ENCODE results near the gene AIFM2.
"Not testable (repeated sequence)": the region's sequence is repeated elsewhere in the genome, so short reads cannot be mapped to it uniquely, and the experiment has no call there.

Gene AIFM2

DNA sequence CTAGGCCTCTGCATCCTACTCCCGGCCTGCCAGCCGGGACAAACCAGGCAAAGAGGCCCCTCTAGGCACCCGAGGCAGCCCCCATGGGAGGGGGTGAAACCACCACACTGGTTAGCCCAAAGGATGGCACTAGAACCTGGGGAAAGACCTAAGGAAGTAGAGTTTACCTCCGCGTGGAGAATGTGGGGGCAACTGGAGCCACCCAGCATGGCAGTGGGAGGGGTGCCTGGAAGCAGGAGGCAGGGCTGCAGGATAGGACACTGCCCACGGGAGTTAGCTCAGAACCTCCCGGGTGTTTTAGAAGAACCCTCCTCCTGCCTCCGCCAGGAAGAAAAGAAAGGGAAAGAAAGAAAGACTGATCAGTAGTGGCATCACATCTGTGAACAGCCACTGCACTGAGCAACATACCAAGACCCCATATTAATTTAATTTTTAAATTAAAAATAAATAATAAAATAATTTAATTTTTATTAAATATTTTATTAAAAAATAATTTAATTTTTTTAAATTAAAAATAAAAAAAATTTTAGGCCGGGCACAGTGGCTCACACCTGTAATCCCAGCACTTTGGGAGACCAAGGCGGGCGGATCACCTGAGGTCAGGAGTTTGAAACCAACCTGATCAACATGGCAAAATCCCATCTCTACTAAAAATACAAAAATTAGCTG lies 11.2 kb downstream of the AIFM2 start:
- DNase-seq = no peak

DNA sequence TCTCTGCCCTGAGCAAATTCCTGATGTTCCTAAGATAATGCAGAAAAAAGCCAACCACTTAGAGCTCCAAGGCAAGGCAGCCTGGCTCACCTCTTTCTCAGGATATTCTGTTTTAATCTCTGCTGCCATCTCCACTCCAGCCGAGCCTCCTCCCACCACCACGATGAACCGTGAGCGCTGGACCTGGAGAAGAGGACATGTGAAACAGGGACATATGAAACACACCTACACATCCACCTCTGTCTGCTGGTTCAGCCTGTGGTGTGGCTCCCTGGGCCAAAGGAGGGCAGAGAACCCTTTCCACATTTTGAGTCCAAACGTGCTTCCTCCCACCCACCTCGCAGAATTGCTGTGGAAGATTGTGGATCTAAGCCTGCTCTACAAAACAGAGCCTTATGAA lies 12.2 kb downstream of the AIFM2 start:
- no peak for DNase-seq

DNA sequence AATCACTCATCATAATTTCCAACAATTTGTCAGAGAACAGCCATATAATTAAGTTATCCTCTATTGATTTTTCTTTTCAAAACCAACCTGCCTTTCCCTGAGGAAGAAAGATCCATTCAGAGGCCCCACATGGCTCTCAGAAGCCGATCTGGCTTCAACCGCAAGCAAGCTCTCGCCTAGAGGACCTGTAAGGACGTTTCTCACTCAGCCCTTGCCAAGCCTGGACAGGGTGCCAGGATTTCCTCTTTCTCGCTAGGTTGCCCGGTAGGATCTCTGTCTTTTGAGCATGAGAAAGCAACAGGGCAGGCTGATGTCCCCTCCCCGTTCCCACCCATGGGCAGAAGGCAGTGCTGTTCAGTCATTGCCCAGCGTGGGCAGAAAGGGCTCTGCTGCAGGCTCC lies 13.0 kb downstream of the AIFM2 start:
- DNase-seq = no peak

DNA sequence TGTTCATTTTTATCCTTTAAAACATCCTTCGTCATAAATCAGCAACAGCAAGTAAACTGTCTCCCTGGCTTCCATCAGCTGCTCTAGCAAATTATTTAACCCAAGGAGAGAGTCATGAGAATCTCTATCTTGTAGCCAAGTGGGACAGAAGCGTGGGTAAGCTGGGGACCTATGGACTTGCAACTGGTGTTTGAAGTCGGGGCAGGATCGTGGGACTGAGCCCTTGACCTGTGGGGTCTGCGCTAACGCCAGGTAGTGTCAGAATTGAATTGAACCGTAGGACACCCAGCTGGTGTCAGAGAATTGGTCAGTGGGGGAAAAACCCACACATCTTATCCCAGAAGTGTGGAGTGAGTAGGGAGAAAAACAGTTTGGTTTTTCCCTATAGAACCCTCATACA lies 13.4 kb downstream of the AIFM2 start:
- DNase-seq = no peak

DNA sequence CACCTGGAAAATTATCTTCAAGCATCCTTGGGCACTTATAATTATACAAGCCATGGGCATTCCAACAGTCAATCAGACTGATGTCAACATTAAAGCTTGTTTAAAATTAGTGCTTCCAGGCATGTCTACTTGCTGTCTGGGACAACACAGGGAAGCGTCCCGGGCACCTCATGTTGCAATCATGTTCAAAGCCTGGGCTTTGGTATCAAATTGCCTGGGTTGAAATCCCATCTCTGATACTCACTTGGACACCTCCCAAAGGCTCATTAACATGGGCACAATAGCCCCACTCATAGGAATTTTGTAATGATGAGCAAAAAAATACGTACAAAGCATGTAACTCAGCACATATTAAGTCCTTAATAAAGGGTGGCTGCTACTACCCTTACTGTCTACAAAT lies 14.4 kb downstream of the AIFM2 start:
- DNase-seq = no peak

DNA sequence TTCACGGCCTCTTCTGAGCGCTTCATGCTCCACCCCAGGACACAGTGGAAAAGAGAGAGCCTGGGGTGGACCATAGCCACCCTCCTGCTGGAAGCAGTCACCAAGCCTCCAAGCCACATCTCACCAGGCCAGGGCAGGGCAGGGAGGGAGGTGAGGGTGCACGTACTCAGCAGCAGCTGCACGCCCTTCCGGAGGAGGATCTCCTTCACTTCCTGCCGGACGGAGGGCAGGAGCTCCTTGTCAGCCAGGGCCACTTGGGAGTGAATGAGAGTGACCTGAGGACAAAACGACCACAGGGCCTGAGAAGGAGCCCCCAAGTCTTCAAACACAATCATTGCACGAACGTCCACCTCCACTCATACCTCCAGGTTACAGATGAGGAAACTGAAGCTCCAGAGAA lies 15.0 kb downstream of the AIFM2 start:
- DNase-seq = no peak

DNA sequence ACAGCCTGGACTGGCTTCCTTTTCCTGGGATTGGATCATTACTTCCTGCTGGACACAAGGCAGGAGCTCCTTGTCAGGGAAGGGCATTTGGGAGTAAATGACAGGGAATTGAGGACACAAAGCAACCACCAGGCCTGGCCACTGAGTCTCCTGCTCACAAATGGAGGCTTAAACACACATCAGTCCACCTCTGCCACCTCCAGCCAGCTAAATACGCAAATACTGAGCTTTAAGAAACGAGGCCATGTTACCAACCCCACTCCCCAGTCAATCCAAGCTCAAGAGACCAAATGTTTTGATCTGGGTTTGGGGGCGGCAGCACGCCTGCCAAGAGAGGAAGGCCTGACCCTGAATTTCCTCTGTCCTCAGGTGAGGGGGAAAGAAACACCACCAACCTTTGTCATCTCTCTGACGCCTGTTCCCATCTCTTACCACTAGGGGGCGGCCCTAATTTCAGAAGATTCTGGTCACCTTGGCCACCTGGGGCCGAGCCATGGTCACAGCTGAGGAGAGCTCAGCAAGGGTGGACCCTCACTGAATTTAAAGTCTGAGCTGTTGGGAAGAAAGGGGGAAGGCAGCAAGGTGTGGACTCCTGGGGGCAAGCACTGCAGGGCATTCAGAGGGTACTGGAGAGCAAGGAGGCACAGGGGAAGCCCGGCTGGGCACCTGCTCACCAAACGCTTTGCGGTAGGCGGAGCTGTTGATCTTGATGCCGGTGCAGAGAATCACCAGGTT lies 16.5 kb downstream of the AIFM2 start:
- DNase-seq = no peak

DNA sequence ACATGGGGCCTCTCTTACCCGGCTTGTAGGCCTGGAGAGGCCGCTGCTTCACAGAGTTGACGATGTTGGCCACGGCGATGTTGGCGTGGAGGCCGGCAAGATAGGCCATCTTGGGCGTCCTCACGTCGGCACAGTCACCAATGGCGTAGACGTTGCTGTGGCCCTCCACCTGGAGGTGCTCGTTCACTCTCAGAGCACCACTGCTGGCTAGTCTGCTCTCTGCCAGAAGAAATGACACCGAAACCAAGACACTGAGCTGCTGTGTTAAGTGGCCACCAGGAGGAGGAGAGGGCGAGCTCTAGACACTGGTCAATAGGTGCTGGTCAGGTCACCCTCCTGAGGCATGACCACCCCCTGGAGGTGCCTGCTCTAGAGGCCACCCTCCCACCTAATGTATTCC lies 17.7 kb downstream of the AIFM2 start:
- DNase-seq = no peak

DNA sequence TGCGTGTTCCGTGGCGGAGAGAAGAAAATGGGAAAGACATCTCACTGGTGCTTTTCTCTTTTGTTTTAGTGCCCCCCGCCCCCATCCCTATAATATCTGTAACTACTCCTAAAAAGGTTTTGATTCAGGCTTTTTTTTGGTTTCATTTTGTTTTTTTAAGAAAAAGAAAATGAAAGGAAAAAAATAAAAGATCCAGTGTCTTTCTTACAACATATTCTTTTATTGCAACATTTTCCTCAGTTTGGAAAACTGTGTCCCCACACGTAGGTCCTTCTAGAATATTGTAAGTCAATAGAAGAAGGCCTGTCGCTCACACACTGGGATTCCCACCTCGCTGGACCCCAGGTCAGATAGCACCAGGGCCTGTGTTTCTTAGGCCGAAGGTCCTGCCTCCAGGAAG lies 20.6 kb downstream of the AIFM2 start:
- no peak for DNase-seq

DNA sequence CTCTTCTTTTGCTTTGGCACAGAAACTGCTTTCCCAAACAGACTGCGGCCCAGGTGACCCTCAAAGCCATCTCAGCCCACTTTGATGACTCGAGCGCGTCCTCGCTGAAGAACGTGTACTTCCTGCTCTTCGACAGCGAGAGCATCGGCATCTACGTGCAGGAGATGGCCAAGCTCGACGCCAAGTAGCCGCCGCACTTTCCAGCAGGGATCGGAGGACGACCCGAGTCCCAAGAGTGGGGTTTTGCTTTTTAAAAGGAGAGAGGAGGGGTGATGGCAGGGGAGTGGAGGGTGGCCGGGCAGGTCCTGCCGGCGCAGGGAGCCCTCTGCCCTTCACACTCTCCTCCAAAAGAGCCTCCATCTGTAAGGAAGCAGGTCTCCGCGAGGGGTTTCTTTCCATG lies 21.1 kb downstream of the AIFM2 start:
- no peak for DNase-seq

DNA sequence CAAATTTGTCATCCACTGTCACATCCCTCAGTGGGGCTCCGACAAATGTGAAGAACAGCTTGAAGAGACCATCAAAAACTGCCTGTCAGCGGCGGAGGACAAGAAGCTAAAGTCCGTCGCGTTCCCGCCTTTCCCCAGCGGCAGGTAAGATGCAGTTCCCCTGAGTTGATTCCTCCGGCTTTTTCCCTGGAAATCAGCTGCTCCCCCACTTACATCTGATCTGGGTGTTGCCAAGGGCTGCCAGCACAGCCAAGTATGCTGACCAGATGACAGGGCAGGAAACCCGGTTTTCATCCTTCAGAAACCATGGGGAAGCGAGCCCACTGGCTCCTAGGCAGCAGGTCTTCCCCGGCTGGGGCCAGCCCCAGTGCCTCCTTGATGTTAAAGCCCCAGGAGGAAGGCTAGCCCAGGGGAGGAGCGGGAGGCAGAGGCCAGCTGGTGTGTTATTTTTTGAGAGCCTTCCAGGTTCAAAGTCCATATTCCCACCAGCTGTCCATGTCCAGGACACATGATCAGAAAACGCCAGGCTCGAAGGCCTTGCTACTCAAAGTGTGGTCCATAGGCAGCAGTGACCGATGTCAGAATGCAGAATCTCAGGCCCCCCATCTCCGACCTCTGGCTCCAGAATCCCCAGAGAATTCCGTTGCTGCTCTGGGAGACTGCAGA lies 23.4 kb downstream of the AIFM2 start:
- DNase-seq = no peak

DNA sequence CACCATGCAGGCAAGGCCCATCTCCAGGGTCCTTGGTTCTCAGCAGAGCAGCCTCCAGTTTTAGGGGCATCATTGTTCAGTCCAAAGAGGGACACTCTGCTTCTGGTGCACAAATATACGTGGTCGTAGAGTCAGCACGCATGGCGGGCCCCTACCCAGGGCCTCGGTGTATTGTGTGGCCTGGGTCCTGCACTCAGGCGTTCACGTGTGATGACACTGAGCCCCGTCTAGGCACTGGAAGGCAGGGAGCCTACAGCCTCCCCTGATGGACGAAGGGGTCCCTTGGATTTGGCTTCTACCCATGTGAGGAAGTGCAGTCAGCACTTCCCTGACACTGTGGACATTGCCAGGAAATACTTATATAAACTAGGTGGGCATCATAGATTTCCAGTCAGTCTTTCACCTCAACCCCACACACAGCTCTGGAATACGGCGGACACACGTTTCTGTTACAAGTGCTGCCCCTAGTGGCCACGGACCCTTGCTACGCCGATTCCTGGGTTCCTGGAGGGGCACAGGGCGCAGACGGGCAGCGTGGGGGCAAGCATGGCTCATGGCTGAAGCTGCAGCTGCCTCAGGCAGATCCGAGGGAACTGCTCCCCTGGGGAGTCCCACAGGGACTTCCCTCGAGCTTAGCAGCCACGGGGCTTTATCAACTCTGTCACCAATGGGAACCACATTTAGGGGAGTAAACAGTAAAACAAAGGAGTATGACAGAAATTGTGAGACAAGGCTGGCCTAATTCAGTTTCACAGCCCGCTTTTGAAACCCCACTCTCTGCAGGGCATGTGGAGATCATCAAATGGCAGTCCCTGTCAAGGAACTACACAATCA lies 25.4 kb downstream of the AIFM2 start:
- DNase-seq = no peak

DNA sequence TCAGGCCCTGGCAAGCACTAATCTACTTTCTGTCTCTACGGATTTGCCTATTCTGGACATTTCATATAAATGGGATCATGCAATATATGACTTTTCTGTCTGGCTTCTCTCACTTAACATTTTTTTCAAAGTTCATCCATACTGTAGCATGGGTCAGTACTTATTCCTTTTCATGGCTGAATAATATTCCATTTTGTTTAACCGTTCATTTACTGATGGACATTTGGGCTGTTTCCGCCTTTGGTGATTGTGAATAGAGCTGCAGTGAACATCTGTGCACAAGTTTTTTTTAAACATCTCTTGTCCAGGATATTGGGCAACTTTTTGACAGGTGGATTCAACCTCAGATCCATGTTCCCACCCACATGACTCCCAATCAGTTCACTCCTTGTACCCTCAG lies 31.0 kb downstream of the AIFM2 start:
- no peak for DNase-seq

DNA sequence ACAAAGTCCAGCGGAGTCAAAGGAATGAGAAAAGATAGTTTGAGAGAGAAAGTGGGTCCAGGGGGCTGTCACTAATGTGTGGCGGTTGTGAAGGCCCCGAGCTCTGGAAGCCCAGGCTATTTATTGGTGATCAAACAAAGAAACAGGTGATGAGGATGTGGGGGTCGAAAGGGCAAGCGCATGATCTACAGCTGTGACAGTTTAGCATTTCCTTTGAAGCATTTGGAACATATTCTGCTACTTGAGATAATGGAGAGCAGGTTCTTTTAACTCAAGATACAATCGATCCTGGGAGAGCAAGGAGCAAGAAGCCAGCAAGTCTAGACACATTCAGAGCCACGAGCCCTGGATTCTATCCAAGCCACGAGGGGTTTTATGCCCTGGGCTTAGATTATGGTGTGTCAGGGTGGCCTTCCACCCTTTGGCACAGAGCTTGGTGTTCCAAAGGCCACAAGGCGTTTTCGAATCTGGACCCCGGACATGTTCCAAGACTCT lies 31.5 kb downstream of the AIFM2 start:
- DNase-seq = not testable (repeated sequence)

DNA sequence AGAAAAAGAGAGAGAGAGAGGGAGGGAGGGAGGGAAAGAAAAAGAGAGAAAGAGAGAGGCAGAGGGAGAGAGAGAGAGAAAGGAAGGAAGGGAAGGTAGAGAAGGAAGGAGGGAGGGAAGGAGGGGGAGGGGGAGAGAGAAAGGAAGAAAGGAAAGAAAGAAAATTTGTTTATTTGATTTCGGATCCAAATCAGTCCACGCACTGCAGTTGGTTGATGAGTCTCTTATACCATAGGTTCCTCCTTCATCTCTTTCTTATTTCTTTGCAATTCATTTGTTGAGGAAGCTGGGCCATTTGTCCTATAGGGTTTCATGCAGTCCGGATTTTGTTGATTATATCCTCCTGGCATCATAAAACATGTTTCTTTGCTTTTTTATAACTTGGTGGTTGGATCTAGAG lies 34.4 kb downstream of the AIFM2 start:
- DNase-seq = no peak

DNA sequence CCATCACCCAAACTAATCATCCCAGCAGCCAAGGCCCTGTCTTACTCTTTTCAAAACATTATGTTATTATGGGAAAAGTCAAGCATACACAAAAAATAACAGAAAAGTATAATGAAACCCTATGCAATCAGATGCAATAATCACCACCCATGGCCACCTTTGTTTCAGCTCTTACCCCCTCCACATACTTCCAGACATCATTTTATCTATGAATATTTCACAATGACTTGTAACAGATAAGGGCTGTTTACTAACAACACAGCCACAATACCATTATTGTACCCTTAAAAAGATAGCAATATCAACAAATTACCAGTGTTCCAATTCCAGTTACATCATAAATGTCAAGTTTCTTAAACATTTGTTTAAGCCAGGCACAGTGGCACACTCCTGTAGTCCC lies 35.2 kb downstream of the AIFM2 start:
- no peak for DNase-seq

DNA sequence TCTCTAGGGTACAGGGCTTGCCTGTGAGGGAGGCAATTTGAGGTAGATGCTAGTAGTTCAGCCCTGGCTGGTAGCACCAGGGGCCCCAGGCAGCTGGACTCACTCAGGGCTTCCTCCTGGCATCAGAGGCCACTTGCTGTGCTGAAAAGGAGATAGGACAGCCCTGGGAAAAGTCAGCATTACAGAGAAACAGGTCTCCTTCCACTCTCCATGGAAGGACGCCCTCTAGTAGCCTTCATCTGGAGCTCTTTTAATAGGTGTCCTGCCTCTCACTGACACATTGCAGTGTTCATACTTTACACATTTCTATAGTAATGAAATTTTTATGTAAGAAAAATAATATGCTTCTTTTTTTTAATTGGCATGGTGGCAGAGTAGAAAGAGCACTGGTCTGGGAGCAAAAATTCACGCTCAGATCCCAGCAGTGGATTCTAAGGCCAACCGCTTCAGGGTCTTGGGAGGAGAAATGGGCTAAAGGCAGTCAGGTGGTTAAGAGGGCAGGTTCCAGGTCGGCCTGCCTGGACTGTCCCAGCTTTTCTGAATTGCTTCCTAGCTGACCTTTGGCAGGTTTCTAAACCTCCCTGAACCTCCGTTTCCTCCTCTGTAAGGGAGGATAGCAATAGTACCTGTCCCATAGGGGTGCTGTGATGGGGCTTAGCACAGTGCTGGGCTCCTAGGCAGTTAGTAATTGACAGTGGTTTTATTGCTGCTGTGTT lies 35.8 kb downstream of the AIFM2 start:
- DNase-seq = no peak

DNA sequence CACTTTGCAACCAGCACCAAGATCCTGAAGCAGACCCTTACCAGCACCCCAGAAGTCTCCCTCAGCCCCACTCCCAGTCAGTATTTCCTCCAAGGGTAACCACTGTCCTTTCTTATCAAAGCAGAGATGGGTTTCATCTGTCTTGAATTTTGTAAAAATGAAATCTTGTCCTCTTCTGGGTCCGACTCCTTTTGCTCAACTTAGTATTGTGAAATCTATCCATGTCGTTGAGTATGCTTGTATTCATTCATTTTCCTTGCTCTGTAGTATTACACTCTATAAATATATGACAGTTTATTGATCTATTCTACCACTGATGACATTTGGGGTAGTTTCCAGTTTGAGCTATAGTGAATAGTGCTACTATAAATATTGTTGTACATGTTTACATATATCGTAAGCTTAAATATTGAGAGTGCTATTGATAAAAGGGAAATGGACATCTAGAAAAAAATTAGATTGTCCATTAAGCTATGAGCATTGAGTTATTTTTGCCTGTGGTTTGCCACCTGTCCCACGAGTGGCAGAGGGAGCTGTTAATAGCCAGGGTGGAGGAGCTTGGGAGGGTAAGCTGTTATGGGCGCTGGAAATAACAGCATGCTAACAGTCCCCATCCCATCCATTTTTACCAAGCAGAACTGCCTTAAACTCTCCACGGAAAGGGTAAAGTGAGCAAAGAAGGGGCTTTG lies 36.5 kb downstream of the AIFM2 start:
- DNase-seq = no peak

DNA sequence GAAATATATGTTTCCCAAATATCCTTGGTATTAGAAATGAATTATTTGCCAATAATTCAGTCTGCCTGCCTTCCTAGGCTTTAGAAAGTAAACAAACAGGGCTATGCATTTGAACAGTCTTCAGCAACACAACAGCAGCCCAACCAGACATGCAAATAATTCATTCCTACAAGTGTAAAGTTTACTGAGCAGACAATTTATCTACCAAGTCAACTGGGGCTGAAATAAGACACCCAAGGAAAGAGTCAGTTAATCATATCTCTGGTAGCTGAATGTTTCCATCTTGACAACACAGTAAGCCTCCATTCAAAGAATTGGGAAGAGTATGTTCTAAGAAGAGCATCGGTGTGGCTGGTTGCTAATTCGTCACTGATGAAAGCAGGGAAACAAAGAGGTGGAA lies 38.4 kb downstream of the AIFM2 start:
- no peak for DNase-seq

DNA sequence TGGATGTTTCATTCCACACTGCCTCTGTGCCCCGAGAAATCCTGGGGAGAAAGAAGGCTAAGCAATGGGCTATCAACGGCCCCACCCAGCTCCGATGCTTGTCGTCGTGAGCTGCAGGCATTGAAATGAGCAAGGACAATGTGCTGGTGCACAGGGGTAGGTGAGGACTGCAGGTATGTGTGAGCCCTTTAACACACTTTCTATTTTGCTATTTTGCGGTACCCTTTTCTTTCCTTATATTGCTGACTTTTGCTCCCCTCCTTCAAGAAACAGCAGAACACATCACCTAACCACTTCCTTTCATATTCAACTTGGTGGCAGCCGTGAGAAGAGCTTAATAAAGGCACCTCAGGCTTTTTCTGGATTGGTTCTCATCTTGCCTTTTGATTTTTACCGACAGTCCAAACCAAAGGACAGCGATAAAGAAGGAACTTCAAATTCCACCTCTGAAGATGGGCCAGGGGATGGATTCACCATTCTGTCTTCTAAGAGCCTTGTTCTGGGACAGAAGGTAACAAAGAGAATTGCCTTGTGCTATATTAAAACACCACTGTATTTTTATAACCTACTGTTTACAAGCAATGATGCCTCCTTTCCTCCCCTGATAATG lies 39.2 kb downstream of the AIFM2 start:
- no peak for DNase-seq

DNA sequence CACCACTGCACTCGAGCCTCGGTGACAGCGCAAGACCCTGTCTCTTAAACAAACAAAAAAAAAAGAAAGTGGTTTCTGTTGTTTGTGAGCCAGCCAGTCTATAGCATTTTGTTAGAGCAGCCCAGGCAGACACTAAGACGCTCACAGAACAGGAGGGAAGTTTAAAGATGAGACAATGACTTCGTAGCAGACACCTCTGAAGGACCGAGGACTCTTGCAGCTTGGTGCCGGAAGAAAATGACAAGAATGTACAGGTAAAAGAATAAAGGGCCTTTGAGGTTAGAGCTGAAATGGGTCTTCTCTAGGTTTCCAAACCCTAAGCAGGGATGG lies 40.3 kb downstream of the AIFM2 start:
- DNase-seq = no peak

DNA sequence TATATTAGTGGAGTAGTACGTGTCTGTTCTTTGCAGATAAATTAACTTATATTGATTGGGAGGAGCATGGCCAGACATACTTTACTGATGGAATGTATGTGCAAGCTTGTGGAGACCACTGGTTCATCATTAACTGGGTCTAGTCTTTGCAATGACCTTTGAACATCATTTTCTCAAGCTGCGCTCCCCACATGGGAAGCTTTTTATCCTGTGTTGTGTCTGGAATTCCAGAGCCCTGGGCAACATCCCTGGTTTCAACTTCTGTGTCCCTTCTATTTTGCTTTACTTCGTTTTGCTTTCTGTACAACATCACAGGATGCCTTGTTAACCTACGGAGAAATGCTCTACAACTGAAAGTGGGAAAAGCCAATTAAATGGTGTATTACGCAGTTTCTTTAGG lies 41.7 kb downstream of the AIFM2 start:
- DNase-seq = no peak
